Stimulated activated CD8-positive, alpha-beta memory T cell treated with anti-CD3 and anti-CD28 coated beads, Interleukin-7, amount 100 ng/mL, for 24 hours (primary cell): Measurements from ENCODE around the gene SEMA5A.
"Not testable (repeated sequence)": the region's sequence is repeated elsewhere in the genome, so short reads cannot be mapped to it uniquely, and the experiment has no call there.

Experiments used
- DNase-seq: peaks from one replicate; pipeline ENCODE4 v3.0.0-alpha.2; 2020; ENCODE audit warnings: low read depth

The SEMA5A gene

DNA sequence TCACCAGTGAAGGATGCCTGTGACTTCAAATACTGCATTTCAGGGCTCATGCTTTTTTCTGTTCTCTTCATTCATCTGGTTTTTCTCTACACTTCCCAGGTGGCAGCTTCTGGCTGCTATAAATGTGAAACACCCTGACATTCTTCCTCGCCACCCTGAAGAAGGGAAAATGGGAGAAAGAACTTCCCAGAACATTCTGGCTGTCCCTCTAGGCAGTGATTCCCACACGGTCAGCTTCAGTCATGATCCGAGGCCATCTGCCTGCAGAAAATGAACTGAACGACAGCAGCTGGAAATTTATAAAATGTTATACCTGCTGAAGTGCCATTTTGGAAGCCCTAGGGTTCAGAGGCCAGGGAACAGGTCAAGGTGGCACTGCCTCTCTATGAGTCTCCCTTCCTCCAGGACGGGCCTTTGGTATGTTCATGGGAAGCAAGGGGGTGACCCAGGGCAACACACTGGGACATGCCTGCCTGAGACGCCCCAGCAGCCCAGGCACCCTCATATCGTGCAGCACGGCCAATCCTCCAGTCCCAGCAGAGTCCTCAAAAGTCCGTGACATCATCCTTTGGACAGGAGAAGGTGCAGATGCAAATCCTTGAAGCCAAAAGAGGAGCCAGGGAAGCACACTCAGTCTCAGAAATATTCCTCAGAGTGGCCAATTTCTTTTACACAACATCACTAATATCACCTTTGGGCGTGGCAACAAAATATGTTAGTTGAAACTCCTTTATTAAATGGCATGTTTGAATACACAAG is 107.1 kb downstream of the SEMA5A start:
- DNase-seq = no peak

DNA sequence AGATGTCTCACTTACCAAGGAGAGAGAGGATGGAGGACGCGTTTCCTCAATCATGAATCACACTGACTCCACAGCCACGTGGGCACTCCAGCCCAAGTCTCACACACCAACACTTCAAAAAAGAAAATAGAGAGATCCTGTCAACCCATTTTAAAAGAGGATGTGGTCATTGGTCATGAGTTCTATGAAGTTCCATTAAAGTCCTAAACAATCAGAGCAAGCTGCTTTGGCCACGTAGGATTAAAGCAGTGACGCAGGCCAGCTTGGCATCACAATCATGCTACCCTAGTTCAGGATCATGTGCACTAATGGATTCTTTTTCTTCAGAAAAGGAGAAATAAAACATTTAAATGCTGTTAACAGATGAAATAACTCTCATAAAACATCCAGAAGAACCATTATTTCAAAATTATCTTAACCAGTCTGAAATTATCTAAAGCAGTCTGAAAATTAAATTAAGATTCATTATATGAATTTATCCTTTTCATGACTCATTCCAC is 108.1 kb downstream of the SEMA5A start:
- no peak for DNase-seq

DNA sequence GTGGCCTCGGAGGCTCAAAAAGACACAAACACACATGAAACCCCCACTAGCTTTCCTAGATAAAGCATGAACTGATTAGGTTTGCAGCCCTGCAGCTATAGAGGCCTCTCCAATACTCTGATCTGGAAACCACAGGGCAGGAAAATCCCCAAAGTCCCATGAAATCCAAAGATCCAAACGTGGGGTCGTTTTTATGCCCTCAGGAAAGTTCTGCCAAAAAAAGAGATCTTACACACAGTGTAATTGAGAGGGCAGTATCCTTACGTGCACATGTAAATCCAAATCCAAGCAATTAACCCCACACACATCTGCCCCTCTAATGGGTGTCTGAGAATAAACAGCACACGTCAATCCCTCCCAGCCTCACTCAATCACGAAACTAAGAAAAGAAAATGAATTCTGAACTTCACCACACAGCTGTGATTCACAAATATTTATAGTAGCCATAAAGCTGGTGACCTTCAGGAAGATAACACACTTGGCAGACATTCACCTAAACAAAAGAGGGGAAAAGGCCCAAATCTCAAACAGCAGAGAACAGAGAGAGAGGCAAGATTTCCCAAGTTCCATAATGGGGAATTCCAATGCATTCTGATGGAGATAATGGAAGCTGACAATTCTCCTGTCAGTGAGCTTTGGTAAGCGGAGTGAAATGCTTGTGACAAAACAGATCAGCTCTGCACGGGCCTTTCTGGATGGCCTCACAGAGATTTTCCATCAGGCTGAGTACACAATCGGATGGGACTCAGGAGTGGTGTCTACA is 114.2 kb downstream of the SEMA5A start:
- DNase-seq = no peak

DNA sequence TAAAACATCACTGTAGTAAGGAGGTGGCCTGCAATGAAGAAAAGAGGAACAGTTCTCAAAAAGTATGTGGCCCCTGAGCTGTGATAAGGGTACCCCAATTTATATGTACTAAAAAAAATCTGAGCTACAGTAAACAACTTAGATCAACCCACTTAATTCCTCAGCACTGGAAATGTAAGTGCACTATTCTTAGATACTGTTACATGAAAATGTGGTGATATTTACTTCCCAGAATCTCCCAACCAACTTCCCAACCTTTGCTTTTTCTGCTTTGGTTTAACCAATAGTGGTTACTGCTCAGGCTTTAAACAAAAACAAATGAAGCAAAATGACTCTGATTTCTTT is 114.8 kb downstream of the SEMA5A start:
- no peak for DNase-seq

DNA sequence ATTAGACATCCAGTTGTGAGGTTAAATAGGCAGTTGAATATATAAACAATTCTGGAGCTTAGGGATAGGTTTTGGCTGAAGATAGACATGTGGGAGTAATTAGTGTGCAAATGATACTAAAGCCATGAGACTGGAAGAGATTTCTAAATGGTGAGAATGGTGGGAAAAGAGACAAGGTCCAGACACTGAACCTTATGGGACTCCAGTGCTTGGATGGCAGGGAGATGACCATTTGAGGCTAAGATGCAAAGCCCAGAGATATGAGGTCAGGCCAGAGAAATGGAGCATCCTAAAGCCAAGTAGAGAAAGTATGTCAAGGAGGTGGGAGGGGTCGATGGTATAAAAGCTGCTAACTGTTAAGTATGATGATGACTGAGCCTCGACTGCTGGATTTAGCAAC is 115.6 kb downstream of the SEMA5A start:
- no peak for DNase-seq

DNA sequence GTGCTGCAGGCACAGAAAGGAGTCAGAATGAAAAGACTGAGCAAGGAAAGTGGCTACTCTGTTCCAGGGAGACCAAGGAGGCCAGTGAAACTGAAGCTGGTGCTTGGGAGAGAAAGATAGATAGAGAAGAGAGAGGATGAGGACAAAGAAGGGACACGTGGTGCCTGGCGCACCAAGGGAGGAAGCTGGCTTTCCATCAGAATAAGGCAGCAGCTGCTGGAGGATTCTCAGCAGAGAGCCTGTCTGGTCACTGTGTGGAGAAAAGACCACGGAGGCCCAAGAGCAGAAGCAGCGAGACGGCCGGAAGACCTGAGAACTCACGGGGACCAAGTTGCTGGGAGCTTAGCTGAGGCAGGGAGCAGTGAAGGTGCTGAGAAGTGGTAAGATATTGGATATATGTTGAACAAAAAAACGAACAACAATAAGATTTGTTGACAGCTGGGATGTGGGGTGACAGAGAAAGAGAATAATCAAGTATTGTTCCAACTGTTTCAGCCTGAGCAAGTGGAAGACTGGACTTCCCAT is 116.1 kb downstream of the SEMA5A start:
- DNase-seq = no peak

DNA sequence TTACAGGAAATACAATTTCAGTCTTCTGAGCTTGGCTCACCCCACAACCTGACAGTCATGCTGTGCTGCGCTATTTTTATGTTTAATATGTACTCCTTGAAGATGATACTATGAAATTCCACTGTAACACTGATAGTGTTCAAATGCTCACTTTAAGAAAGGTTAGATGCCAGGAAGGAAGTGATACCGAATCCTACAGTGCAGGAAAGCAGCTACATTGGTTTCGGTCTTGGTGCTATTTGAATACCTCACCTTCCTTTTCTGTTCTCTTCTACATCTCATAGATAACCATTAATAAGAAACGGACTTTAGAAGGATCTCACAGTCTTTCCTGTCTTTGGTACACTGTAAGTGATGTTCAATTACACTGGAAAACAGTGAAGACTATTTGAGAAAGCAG is 117.6 kb downstream of the SEMA5A start:
- DNase-seq = no peak

DNA sequence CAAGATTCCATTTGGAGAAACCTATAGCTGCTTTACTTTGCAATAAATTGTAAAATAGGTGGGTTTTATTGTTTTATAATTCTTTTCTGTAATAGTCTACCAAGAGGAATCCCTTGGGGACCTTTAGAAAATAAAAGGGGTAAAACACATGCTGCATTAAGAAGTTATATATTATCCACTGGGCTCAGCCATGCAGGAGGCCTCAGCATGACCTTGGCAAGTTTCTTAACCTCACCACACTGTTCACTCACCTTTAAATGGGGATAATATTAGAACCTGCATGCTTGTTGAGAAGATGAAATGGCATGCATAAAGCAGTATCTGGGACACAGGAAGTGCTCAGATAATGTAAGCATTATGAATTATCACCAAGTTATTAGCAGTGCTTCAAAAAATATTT is 120.2 kb downstream of the SEMA5A start:
- no peak for DNase-seq

DNA sequence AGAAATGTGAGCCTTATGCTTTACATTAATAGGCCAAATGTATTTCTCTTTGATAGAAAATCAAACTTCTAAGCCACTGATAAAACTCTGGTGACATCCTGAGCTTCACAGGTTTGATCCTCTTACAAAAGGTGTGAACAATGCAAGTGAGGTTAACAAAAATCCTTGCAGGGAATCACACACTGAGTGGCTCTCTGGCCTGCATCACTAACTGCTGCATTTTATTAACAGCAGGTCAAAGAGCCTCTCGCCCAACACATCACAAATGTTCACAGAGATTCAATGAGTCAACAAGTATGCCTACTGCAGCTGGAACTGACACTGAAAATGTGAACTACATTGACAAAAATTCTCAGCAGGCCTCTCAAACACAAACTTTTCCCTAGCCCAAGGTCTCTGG is 122.3 kb downstream of the SEMA5A start:
- DNase-seq = no peak

DNA sequence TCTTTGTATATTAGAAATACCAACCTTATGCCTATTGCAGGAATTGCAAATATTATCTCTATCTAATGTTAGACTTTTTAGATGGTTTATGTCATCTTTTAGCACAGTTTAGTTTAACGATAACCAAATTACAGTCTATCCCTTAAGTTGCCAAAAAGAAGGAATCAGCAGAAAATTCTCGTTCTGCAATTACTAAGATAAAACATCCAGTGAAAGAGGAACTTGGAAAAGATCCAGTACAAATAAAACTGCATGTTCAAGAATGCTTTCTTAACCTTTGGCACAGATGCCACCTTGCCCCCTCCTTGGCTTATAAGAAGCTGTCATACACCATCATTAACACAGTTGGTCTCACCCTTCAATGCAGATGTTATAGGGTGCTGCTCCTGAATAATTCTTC is 124.0 kb downstream of the SEMA5A start:
- DNase-seq = no peak

DNA sequence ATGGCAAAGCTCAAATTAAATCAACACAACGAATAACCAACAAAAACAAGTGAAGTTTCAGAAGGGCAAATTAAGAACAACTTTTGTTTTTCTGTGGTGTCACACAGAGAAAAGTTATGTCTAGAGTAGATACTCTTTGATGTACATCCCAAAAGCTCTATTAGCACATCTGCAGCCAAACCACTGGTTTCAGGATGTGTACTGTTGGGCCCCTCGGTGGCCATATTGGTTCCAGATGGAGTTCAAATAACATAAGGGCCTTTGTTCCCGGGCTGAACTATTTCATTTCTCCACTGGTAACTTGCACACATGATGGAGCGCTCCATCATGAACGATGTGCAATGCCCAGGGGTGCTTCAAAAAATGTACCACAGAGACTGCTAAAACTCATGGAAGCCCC is 126.1 kb downstream of the SEMA5A start:
- DNase-seq = no peak

DNA sequence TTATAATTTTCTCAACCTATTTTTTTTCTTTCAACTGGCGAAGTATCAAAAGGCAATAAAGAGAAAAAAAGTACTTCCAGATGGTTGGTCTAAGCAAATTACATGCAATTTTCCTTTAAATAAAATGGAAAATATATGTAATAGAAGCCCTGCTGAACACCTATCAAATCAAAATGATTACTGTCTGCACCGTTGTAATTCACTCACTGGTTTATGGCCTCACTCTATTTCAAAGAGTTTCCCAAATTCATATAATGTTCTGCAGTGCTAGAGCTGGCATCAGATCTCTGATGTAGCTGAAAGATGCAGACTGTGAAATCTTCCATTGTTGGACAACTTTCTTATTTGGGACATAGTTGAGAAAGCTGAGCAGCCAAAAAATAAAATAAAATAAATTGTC is 130.3 kb downstream of the SEMA5A start:
- DNase-seq = no peak

DNA sequence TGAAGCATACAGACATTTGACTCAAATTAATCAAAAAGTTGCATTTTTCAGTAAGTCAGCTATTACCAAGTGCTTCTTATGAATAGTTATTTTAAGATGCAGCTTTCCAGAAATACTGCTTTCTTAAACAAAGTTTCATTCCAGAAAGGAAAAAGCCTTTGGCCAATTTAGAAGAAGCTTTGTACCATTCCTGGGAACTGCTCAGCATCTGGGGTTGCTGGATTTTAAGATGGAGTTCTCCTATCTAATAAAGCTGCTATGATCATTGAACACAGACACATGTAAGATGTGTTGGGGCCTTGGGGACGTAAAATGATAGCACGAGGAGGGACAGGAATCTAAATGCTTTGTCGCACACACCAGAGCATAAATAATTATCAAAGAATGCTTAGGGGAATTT is 130.8 kb downstream of the SEMA5A start:
- DNase-seq = no peak

DNA sequence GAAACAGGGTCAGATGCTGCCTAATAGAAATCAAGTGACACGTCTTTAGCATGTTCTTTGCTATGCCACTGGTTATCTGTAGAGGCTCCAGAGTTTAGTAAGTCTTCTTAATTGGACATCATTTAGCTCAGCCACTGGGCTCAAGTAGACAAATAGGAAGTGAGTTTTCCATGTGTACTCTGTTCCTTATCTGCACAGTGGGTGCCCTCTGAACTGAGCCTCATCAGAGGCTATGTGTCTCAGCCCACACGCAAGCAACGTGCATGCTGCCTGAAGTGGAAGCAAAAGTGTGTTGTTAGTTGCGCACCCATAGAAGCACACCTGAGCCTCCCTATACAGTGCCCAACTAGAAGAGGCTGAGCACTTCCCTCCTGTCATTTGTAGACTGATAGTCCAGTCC is 134.7 kb downstream of the SEMA5A start:
- no peak for DNase-seq

DNA sequence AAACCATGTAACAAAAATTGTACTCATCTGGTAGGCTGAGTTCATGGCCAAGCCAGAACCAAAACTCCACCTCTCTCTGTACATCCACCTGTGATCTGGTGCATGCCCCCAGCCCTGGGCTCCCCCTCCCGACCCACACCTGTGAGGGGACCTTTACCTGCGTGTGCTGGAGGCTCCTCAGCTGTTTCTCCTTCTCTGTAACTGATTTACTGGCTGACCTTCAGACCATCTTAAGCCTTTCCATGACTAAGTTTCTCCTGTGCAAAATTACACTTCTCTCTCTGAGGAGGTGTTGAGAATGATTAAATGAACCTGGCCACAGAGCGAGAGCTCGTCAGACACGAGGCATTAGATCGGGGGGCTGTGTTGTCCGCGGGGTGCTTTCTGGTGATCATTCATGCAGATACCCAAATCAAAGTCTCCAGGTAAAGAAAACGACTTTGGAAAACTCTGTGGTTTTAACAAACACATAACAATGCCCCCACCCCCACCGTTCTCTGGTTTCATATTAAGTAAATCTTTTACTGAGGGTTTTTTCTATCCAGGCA is 136.4 kb downstream of the SEMA5A start:
- DNase-seq = no peak

DNA sequence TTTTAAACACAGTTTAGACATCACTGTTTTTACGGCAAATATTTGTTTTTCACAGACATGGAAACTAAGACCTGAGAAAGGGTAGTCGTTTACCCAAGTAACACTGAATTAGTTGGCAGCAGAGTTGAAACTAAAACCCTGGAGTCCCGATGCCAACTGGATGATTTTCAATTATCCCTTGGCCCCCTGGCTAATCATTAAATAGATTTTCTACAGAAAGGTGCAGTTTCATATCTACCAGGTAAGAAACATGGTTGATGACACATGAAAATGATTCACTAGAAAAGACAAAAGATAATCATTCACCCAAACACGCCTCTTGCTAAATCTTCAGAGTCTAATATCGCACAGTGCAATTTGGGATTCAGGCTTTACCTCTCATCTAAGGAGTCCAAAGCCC is 136.9 kb downstream of the SEMA5A start:
- DNase-seq = no peak

DNA sequence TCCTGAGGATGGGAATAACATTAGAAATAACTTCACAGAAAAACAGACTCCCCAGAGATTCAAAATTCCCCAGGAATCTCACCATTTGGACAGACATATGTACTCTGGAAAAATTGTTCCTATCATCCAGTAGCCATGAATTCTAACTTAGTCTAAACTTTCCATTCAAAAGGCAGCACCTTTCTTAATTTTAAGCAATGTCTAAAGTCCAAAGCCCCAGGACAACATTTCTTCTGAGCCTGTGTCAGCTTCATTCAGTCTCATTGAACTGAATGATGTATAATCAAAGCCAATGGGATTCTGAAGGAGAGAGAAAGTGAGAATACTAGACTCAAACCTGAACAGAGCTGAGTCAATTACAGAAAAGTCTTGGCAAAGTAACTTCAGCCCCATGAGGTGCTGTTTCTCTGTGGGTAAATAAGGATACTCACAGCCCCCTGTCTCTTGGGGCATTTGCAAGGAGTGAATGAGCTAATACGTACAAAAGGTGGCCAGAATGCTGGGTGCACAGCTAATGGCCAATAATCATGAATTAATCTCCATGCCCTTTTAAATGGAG is 140.6 kb downstream of the SEMA5A start:
- no peak for DNase-seq

DNA sequence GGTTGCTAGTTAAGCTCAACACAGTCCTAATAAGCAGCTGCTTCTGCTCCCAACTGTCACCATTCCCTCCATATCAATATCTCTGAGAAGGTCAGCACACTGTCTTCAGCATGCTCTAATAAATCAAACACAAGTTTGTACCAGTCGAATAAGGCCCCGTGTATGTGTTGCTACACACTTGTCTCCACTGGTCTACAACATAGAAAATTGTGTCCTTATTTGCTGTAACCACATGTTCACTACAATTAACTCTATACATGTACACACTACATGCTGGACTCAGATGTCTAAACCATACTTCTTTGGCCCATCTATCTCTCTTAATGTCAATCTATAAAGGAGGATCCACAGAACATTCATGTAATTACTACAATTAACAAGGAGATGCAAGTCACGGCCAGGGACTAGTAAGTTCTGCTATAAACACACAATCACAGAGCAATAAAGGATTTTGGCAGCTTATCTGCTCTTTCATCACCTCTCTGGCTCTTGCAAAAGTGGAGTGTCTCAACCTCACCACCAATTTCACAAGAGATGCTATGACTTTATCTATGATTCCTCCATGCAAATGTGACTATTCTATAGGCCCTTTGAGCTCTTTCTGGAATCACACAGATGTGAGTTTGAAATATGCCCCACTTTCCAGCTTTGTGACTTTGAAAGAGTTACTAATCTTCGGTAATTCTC is 143.9 kb downstream of the SEMA5A start:
- DNase-seq = no peak

DNA sequence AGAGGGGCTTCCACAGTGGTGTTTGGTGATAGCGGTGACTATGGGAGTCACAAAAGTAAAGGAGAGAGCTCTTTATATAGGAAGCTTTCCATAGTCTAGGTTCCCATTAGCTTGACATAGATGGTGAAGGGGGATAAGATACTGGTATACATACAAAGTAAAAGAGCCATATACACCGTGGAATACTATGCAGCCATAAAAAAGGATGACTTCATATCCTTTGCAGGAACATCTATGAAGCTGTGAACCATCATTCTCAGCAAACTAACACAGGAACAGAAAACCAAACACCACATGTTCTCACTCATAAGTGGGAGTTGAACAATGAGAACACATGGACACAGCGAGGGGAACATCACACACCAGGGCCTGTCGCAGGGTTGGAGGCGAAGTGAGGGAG is 146.1 kb downstream of the SEMA5A start:
- not testable (repeated sequence) for DNase-seq

DNA sequence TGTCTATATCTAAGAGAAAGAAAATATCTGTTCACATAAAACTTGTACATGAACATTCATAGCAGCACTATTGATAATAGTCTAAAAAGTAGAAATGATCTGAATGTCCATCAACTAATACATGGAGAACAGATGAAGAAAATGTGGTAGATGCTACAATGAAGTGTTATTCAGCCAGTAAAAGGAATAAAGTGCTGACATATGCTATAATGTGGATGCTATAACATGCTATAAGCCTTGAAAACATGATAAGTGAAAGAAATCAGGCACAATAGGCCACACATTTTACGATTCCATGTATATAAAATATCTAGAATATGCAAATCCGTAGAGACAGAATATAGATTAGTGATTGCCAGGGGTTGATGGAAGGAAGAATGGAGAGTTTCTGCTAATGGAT is 146.8 kb downstream of the SEMA5A start:
- DNase-seq = no peak

DNA sequence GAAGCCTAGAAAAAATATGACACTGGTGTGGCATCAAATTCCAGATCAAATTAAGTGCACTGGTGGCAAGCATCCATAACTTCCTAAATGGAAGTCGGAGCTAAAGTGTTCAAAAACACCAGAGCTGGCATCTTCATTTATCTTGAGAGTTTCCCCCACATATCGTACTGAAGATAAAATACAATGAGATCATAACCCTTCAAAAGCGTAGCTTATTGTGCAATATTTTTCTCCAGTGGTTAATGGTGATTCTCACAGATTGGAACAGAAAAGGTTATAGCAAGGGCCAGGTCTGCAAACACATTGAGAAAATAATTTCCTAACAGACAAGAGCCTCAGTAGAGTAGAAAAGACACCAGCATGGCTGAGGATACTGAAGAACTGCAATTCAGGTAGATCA is 147.6 kb downstream of the SEMA5A start:
- DNase-seq = no peak

DNA sequence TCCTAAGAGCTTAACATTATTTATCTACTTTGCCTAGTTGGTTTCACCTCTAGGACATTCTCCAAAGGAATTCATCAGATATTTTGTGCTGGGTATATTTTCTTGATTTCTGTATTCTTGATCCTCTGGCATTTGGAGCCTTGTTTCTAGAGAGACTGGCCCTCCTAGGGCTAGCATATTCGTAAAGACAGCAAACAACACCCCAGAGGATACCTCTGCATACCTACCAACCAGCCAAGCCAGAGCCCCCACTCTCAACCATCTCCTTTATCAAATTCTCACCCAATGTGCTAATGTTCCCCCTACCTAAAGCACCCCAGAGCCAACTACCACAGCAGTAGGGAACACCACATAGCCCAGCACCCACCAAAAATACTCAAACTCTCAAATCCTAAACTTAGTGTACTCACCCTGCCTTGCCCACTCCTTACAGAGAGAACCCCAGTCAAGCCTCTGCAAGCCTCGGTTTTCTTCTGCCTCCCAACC is 149.5 kb downstream of the SEMA5A start:
- no peak for DNase-seq
